K562 (cell line): Measurements from ENCODE around the gene UBXN6. TPM values are rescaled to one million over a fixed set of nuclear protein-coding genes. Genes with fewer than 3 reads are reported as not detected.

Source experiments
- CBFA2T2 ChIP-seq: fragments of 450-650 bp; conservative IDR thresholded peaks from 2 replicates; pipeline ENCODE4 v1.6.1; 2017; ENCODE audit warnings: mild to moderate bottlenecking
- CEBPG ChIP-seq, 3 experiments: fragments of 200-800 bp in 1 of 3; sonication (Bioruptor generic) in 1 of 3; sonication (generic) in 1 of 3; formaldehyde crosslinking in 1 of 3; IDR thresholded peaks in 2 of 3; conservative IDR thresholded peaks in 1 of 3; 2 replicates each; pipeline versions ENCODE4 v1.6.1 to v1.8.0; 2016 to 2022; ENCODE audit warnings: missing compliant biosample characterization in 2 of 3, missing genetic modification characterization in 2 of 3, mild to moderate bottlenecking in 1 of 3, missing genetic modification reagents in 1 of 3
- FOXK2 ChIP-seq, 2 experiments: fragments of 450-650 bp; IDR thresholded peaks in 1 of 2; conservative IDR thresholded peaks in 1 of 2; 2 replicates each; pipeline ENCODE4 v1.6.1; 2016; ENCODE audit warnings: low read depth in 2 of 2, mild to moderate bottlenecking in 1 of 2
- JUN ChIP-seq, 2 experiments: sonication (generic) in 1 of 2; formaldehyde crosslinking in 1 of 2; IDR thresholded peaks; 2 replicates each; pipeline versions ENCODE4 v1.6.1 to v1.8.0; 2012 to 2022; ENCODE audit warnings: borderline replicate concordance in 2 of 2, mild to moderate bottlenecking in 2 of 2, improper control_type of control experiment in 1 of 2, low read depth in 1 of 2, low read length in 1 of 2, missing genetic modification reagents in 1 of 2
- L3MBTL2 ChIP-seq: fragments of 450-650 bp; IDR thresholded peaks from 2 replicates; pipeline ENCODE4 v1.6.1; 2016; ENCODE audit warnings: mild to moderate bottlenecking, moderate library complexity
- MBD1 ChIP-seq: fragments of 250-450 bp; sonication (Bioruptor Pico); IDR thresholded peaks from 2 replicates; pipeline ENCODE4 v1.8.0; 2022; ENCODE audit warnings: inconsistent platforms
- MCM5 ChIP-seq: fragments of 450-650 bp; IDR thresholded peaks from 2 replicates; pipeline ENCODE4 v1.6.1; 2016; ENCODE audit warnings: low read depth
- MYNN ChIP-seq, 2 experiments: sonication (generic); formaldehyde crosslinking in 1 of 2; IDR thresholded peaks; 2 replicates each; pipeline versions ENCODE4 v1.5.0 to v1.6.1; 2016 to 2020; ENCODE audit warnings: antibody characterized with exemption in 1 of 2, missing genetic modification reagents in 1 of 2
- PHB ChIP-seq: fragments of 250-450 bp; sonication (Bioruptor Pico); IDR thresholded peaks from 2 replicates; pipeline ENCODE4 v1.5.0; 2021
- PPARD ChIP-seq: fragments of 250-450 bp; sonication (Bioruptor Pico); IDR thresholded peaks from 2 replicates; pipeline ENCODE4 v1.8.0; 2022; ENCODE audit warnings: inconsistent platforms, mild to moderate bottlenecking, moderate library complexity
- PRMT5 ChIP-seq: sonication (generic); formaldehyde crosslinking; IDR thresholded peaks from 2 replicates; pipeline ENCODE4 v1.5.0; 2020; ENCODE audit warnings: missing genetic modification reagents
- SREBF1 ChIP-seq: fragments of 150-350 bp; IDR thresholded peaks from 2 replicates; pipeline ENCODE4 v1.6.1; 2014; ENCODE audit warnings: antibody characterized with exemption, low read depth, low read length, borderline replicate concordance
- TARDBP ChIP-seq: fragments of 450-650 bp; IDR thresholded peaks from 2 replicates; pipeline ENCODE4 v1.6.1; 2016
- TCF15 ChIP-seq: fragments of 250-450 bp; sonication (Bioruptor Pico); IDR thresholded peaks from 2 replicates; pipeline ENCODE4 v1.8.0; 2022; ENCODE audit warnings: moderate library complexity, mild to moderate bottlenecking, inconsistent platforms
- ZBTB26 ChIP-seq: fragments of 450-650 bp; formaldehyde crosslinking; IDR thresholded peaks from 2 replicates; pipeline ENCODE4 v1.4.0; 2022; ENCODE audit warnings: missing genetic modification characterization
- ZNF717 ChIP-seq: fragments of 250-450 bp; sonication (Bioruptor Pico); IDR thresholded peaks from 2 replicates; pipeline ENCODE4 v1.5.0; 2021
- polyA plus RNA-seq, 8 experiments: library from polyadenylated mRNA; depleted of rRNA in 4 of 8; stranded (reverse) in 5 of 8; unstranded in 3 of 8; fragments of >200 nt; fragmentation: Nextera tagmentation in 2 of 8; fragmentation: Illumina TruSeq in 1 of 8; extraction: Ambion mirVana in 2 of 8; extraction: Trizol in 1 of 8; gene quantifications; 2 replicates each; pipeline versions ENCODE4 v1.2.1 to v1.2.3, GENCODE V29; 2011 to 2014; ENCODE audit warnings: inconsistent platforms in 1 of 8, missing spikeins in 1 of 8
- total RNA-seq, 7 experiments: library from RNA; depleted of rRNA in 6 of 7; stranded (reverse); fragments of >200 nt in 6 of 7; fragmentation: Illumina TruSeq in 2 of 7; extraction: Trizol in 2 of 7; gene quantifications; 2 replicates each; pipeline versions ENCODE4 v1.2.1 to v1.2.3, GENCODE V29; 2011 to 2021; ENCODE audit warnings: low replicate concordance in 1 of 7
- TF ChIP-seq, protein P1 (sequence below): fragments of 450-650 bp; conservative IDR thresholded peaks from 2 replicates; pipeline ENCODE4 v1.6.1; 2016; ENCODE audit warnings: missing genetic modification characterization, low read depth, mild to moderate bottlenecking, missing compliant biosample characterization, moderate library complexity
- TF ChIP-seq, protein P2 (sequence below): IDR thresholded peaks from 2 replicates; pipeline ENCODE4 v1.6.1; 2012; ENCODE audit warnings: low read depth, low read length, improper control_type of control experiment, borderline replicate concordance

The UBXN6 gene
- total and polyA plus RNA-seq, 9 of the 15 experiments (the other 6 are each of a cell fraction or from before 2014, with no cell fraction given), result 0.48 to 90.2 (median 29.5) TPM

GRCh38 chr19:4402171-4403004 is 55.2 kb downstream of the UBXN6 start, which contains the start of gene CHAF1A (continued):
- no peak for TF ChIP-seq MBD1 (CRISPR knock-in tag)
- peak; percentile 95 for TF ChIP-seq L3MBTL2
- TF ChIP-seq, protein P1, sequence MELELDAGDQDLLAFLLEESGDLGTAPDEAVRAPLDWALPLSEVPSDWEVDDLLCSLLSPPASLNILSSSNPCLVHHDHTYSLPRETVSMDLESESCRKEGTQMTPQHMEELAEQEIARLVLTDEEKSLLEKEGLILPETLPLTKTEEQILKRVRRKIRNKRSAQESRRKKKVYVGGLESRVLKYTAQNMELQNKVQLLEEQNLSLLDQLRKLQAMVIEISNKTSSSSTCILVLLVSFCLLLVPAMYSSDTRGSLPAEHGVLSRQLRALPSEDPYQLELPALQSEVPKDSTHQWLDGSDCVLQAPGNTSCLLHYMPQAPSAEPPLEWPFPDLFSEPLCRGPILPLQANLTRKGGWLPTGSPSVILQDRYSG (tag), result no peak
- no peak for TF ChIP-seq PRMT5 (CRISPR knock-in tag)
- no peak for TF ChIP-seq PHB (CRISPR knock-in tag)
- 0 out of 2 replicates have a peak, but pooled peaks have one; percentile 52 for TF ChIP-seq TARDBP
- TF ChIP-seq, protein P2, sequence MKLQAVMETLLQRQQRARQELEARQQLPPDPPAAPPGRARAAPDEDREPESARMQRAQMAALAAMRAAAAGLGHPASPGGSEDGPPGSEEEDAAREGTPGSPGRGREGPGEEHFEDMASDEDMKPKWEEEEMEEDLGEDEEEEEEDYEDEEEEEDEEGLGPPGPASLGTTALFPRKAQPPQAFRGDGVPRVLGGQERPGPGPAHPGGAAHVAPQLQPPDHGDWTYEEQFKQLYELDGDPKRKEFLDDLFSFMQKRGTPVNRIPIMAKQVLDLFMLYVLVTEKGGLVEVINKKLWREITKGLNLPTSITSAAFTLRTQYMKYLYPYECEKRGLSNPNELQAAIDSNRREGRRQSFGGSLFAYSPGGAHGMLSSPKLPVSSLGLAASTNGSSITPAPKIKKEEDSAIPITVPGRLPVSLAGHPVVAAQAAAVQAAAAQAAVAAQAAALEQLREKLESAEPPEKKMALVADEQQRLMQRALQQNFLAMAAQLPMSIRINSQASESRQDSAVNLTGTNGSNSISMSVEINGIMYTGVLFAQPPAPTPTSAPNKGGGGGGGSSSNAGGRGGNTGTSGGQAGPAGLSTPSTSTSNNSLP, result no peak
- TF ChIP-seq MCM5, result no peak
- no peak for TF ChIP-seq SREBF1
- no peak; the same call in 1 of the 2 replicates for TF ChIP-seq JUN (IDR thresholded peaks at IDR 0.05; ENCODE audit: borderline replicate concordance, low read depth, low read length)
- no peak; the same call in 1 of the 2 replicates for TF ChIP-seq JUN (CRISPR knock-in tag; IDR thresholded peaks at IDR 0.05; ENCODE audit: borderline replicate concordance)
- no peak for TF ChIP-seq PPARD (CRISPR knock-in tag)
- TF ChIP-seq ZBTB26 (CRISPR knock-in tag), result no peak
- TF ChIP-seq TCF15, result no peak
- no peak for TF ChIP-seq ZNF717 (CRISPR knock-in tag)
- no peak for TF ChIP-seq MYNN (IDR thresholded peaks at IDR 0.05)
- TF ChIP-seq MYNN (CRISPR knock-in tag; IDR thresholded peaks at IDR 0.05), result no peak
- TF ChIP-seq CBFA2T2, result peak; percentile 92
- TF ChIP-seq FOXK2 (conservative IDR thresholded peaks at IDR 0.05 in 1 of 2, IDR thresholded peaks at IDR 0.05 in 1 of 2; ENCODE audit: low read depth in 2 of 2), result peak; percentile 62 to 72; a peak in 3 of 4 replicates
- peak; percentile 77 for TF ChIP-seq CEBPG (CRISPR knock-in tag; IDR thresholded peaks at IDR 0.05)
- peak; percentile 92 for TF ChIP-seq CEBPG (tag; conservative IDR thresholded peaks at IDR 0.05 in 1 of 2, IDR thresholded peaks at IDR 0.05 in 1 of 2)
